ENCODE results near the gene CTTN. TPM values are rescaled to one million over a fixed set of nuclear protein-coding genes. Genes with fewer than 3 reads are reported as not detected.

Gene CTTN
- total and polyA plus RNA-seq, 9 of the 15 experiments (the other 6 are each of a cell fraction or from before 2014, with no cell fraction given) = 9.9 to 158 (median 99.7) TPM

- ChIA-PET POLR2A (no interaction called here), CTCF (ENCODE audit: low intra/inter-chr PET ratio) (no interaction called here)
- H3K4me2 ChIP-seq (ENCODE audit: insufficient read depth, low read length) = no peak overlapping the region
- no peak for DNase-seq (ENCODE audit: extremely low read depth in 1 of 4, low spot score in 3 of 4)
- H3K9ac ChIP-seq (ENCODE audit: insufficient read depth in 1 of 2, low read depth in 2 of 2, low read length in 2 of 2) = no peak overlapping the region
- ATAC-seq = no peak
- H4K20me1 ChIP-seq (replicated peaks; ENCODE audit: control insufficient read depth, insufficient read depth, low read length) = peaks cover 8% of the 10 kb centered on the region; the same call in 1 of the 2 replicates
- no peak overlapping the region for H3K4me3 ChIP-seq
- H2AFZ ChIP-seq (ENCODE audit: low read depth, low read length) = no peak overlapping the region
- intact Hi-C loops (cut with micrococcal nuclease) = no loop called here
- H3K4me1 ChIP-seq (replicated peaks in 1 of 2; ENCODE audit: control insufficient read depth in 2 of 2, insufficient read depth in 2 of 2, low read length in 2 of 2) = peaks cover 0 to 10% of the 10 kb centered on the region in 2 experiments; a peak in 3 of 5 replicates
- 7% methylated on average over 2 of the region's 2 CpGs for WGBS (ENCODE audit: insufficient coverage, low coverage, missing lambda C conversion rate)
- peaks cover 38 to 84% of the 10 kb centered on the region in 2 experiments for H3K27me3 ChIP-seq (ENCODE audit: control insufficient read depth in 2 of 2, insufficient read depth in 2 of 2, low read length in 2 of 2)
- in situ Hi-C loops (cut with MboI) = no loop called here
- no peaks in the 10 kb centered on the region for H3K9me3 ChIP-seq (replicated peaks; ENCODE audit: control insufficient read depth, insufficient read depth, low read depth, low read length)
- no peaks in the 10 kb centered on the region for H3K79me2 ChIP-seq (ENCODE audit: control insufficient read depth, insufficient read depth, low read length)
- H3K36me3 ChIP-seq (ENCODE audit: control insufficient read depth, insufficient read depth, low read length) = no peaks in the 10 kb centered on the region
- no TSS peak for BruUV-seq (replicated peaks)
- H3K27ac ChIP-seq (ENCODE audit: extremely low read depth, low read depth, low read length) = no peak overlapping the region
- no peaks in the 10 kb centered on the region for H3K9me1 ChIP-seq (ENCODE audit: control insufficient read depth, insufficient read depth, low read length)
- no peak for FAIRE-seq
- TF ChIP-seq RHOXF2B (CRISPR knock-in tag; conservative IDR thresholded peaks at IDR 0.05) (no peak), ASH1L (IDR thresholded peaks at IDR 0.05; ENCODE audit: borderline replicate concordance, low read depth, partially characterized antibody) (no peak), PHTF2 (CRISPR knock-in tag; IDR thresholded peaks at IDR 0.05) (no peak), FOXK1 (CRISPR knock-in tag; IDR thresholded peaks at IDR 0.05; ENCODE audit: borderline replicate concordance) (no peak), RNF219 (CRISPR knock-in tag; IDR thresholded peaks at IDR 0.05) (no peak), ZNF3 (CRISPR knock-in tag; IDR thresholded peaks at IDR 0.05) (no peak), HDGF (IDR thresholded peaks at IDR 0.05) (no peak), MCM2 (IDR thresholded peaks at IDR 0.05; ENCODE audit: low read depth) (no peak), LCOR (CRISPR knock-in tag; IDR thresholded peaks at IDR 0.05) (no peak)
- TF ChIP-seq, protein P1, sequence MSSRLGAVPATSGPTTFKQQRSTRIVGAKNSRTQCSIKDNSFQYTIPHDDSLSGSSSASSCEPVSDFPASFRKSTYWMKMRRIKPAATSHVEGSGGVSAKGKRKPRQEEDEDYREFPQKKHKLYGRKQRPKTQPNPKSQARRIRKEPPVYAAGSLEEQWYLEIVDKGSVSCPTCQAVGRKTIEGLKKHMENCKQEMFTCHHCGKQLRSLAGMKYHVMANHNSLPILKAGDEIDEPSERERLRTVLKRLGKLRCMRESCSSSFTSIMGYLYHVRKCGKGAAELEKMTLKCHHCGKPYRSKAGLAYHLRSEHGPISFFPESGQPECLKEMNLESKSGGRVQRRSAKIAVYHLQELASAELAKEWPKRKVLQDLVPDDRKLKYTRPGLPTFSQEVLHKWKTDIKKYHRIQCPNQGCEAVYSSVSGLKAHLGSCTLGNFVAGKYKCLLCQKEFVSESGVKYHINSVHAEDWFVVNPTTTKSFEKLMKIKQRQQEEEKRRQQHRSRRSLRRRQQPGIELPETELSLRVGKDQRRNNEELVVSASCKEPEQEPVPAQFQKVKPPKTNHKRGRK (tag; IDR thresholded peaks at IDR 0.05) = no peak
- TF ChIP-seq, protein P2, sequence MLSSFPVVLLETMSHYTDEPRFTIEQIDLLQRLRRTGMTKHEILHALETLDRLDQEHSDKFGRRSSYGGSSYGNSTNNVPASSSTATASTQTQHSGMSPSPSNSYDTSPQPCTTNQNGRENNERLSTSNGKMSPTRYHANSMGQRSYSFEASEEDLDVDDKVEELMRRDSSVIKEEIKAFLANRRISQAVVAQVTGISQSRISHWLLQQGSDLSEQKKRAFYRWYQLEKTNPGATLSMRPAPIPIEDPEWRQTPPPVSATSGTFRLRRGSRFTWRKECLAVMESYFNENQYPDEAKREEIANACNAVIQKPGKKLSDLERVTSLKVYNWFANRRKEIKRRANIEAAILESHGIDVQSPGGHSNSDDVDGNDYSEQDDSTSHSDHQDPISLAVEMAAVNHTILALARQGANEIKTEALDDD (IDR thresholded peaks at IDR 0.05) = no peak
- TF ChIP-seq, protein P3, sequence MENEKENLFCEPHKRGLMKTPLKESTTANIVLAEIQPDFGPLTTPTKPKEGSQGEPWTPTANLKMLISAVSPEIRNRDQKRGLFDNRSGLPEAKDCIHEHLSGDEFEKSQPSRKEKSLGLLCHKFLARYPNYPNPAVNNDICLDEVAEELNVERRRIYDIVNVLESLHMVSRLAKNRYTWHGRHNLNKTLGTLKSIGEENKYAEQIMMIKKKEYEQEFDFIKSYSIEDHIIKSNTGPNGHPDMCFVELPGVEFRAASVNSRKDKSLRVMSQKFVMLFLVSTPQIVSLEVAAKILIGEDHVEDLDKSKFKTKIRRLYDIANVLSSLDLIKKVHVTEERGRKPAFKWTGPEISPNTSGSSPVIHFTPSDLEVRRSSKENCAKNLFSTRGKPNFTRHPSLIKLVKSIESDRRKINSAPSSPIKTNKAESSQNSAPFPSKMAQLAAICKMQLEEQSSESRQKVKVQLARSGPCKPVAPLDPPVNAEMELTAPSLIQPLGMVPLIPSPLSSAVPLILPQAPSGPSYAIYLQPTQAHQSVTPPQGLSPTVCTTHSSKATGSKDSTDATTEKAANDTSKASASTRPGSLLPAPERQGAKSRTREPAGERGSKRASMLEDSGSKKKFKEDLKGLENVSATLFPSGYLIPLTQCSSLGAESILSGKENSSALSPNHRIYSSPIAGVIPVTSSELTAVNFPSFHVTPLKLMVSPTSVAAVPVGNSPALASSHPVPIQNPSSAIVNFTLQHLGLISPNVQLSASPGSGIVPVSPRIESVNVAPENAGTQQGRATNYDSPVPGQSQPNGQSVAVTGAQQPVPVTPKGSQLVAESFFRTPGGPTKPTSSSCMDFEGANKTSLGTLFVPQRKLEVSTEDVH (IDR thresholded peaks at IDR 0.05; ENCODE audit: low read depth, partially characterized antibody) = no peak
- TF ChIP-seq, protein P4, sequence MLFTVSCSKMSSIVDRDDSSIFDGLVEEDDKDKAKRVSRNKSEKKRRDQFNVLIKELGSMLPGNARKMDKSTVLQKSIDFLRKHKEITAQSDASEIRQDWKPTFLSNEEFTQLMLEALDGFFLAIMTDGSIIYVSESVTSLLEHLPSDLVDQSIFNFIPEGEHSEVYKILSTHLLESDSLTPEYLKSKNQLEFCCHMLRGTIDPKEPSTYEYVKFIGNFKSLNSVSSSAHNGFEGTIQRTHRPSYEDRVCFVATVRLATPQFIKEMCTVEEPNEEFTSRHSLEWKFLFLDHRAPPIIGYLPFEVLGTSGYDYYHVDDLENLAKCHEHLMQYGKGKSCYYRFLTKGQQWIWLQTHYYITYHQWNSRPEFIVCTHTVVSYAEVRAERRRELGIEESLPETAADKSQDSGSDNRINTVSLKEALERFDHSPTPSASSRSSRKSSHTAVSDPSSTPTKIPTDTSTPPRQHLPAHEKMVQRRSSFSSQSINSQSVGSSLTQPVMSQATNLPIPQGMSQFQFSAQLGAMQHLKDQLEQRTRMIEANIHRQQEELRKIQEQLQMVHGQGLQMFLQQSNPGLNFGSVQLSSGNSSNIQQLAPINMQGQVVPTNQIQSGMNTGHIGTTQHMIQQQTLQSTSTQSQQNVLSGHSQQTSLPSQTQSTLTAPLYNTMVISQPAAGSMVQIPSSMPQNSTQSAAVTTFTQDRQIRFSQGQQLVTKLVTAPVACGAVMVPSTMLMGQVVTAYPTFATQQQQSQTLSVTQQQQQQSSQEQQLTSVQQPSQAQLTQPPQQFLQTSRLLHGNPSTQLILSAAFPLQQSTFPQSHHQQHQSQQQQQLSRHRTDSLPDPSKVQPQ (CRISPR knock-in tag; IDR thresholded peaks at IDR 0.05; ENCODE audit: borderline replicate concordance) = no peak
Measured at GRCh38 chr11:70483917-70484316, 85.6 kb downstream of the CTTN start.

Measured in K562 (cell line).